Measurements from ENCODE around the gene TAOK2.

Gene TAOK2

GRCh38 chr16:29984764-29985147 lies 11.1 kb downstream of the TAOK2 start:
- TF ChIP-seq, protein P1, sequence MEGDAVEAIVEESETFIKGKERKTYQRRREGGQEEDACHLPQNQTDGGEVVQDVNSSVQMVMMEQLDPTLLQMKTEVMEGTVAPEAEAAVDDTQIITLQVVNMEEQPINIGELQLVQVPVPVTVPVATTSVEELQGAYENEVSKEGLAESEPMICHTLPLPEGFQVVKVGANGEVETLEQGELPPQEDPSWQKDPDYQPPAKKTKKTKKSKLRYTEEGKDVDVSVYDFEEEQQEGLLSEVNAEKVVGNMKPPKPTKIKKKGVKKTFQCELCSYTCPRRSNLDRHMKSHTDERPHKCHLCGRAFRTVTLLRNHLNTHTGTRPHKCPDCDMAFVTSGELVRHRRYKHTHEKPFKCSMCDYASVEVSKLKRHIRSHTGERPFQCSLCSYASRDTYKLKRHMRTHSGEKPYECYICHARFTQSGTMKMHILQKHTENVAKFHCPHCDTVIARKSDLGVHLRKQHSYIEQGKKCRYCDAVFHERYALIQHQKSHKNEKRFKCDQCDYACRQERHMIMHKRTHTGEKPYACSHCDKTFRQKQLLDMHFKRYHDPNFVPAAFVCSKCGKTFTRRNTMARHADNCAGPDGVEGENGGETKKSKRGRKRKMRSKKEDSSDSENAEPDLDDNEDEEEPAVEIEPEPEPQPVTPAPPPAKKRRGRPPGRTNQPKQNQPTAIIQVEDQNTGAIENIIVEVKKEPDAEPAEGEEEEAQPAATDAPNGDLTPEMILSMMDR (IDR thresholded peaks at IDR 0.05; ENCODE audit: insufficient read depth, missing control alignments) = no peak
- DNase-seq (ENCODE audit: insufficient read length, low spot score) = no peak
- FAIRE-seq = no peak

GRCh38 chr16:29985271-29985811 lies 11.7 kb downstream of the TAOK2 start:
- FAIRE-seq (no peak), DNase-seq (ENCODE audit: insufficient read length, low spot score) (no peak)
- TF ChIP-seq, protein P1 (IDR thresholded peaks at IDR 0.05; ENCODE audit: insufficient read depth, missing control alignments) = no peak

DNA sequence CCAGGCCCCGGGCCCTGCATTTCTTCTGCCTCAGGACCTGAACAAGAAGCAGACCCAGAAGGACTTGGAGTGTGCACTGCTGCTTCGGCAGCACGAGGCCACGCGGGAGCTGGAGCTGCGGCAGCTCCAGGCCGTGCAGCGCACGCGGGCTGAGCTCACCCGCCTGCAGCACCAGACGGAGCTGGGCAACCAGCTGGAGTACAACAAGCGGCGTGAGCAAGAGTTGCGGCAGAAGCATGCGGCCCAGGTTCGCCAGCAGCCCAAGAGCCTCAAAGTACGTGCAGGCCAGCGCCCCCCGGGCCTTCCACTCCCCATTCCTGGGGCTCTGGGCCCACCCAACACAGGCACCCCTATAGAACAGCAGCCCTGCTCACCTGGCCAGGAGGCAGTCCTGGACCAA lies 12.6 kb downstream of the TAOK2 start:
- DNase-seq (ENCODE audit: insufficient read length, low spot score) (no peak), FAIRE-seq (no peak)
- TF ChIP-seq, protein P1 (IDR thresholded peaks at IDR 0.05; ENCODE audit: insufficient read depth, missing control alignments) = no peak

- no peak for FAIRE-seq
- TF ChIP-seq, protein P1 (IDR thresholded peaks at IDR 0.05; ENCODE audit: insufficient read depth, missing control alignments) = no peak
- DNase-seq (ENCODE audit: insufficient read length, low spot score) = no peak
Measured at GRCh38 chr16:29986931-29987330, 13.3 kb downstream of the TAOK2 start.

- no peak for DNase-seq (ENCODE audit: insufficient read length, low spot score)
- TF ChIP-seq, protein P1 (IDR thresholded peaks at IDR 0.05; ENCODE audit: insufficient read depth, missing control alignments) = no peak
- FAIRE-seq = no peak
Measured at GRCh38 chr16:29987371-29988085, 13.9 kb downstream of the TAOK2 start.

DNA sequence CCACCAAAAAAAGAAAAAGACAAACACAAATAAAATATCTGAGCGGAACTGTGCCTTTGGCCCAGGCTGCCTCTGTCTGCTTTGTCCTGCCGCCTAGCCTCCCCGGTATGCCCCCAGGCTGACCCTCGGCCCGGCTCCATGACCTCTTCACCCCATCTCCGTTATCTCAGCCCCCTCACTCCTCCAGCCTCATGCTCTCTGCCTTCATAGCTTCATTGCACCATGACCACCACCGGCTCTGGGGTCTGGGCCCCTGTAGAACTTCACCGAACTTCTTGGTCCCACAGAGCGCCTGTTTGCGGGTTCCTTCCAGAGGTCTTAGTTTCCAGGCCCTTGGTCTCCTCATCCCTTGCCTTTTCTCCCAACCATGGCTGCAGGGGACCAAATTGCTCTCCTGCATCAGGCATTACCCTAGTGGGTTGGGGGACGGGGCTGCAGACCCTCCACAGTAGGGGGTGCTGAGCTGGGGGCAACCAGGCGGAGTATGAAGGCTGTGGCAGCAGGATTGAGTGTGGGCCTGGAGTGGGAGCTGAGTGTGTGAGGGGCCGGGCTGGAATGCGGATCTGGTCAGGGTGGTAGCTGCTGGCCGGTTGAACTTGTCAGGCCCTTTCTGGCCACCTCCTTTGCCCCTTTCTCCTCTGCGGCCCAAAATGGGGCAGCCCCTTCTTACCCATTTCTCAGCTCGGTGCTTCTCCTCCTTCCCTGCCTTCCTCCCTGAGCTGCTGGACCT lies 14.8 kb downstream of the TAOK2 start:
- DNase-seq (ENCODE audit: insufficient read length, low spot score) = no peak
- TF ChIP-seq, protein P1 (IDR thresholded peaks at IDR 0.05; ENCODE audit: insufficient read depth, missing control alignments) = no peak
- FAIRE-seq = no peak

Data from D721Med (cell line).